H1 (cell line): ENCODE data around the gene FARS2.

Experiments used
- ASH2L ChIP-seq: fragments of 200-600, 300-600 bp; sonication (generic); IDR thresholded peaks from one replicate; pipeline ENCODE4 v1.7.1; 2017; ENCODE audit warnings: low read length
- EZH2 ChIP-seq: fragments of 200-600 bp; sonication (generic); IDR thresholded peaks from 2 replicates; pipeline ENCODE4 v1.7.1; 2012; ENCODE audit warnings: low read depth, mild to moderate bottlenecking, moderate library complexity, low read length, inconsistent platforms; ENCODE audit not compliant: severe bottlenecking
- HDAC2 ChIP-seq, 2 experiments: fragments of 300-600 bp in 1 of 2; sonication (generic) in 1 of 2; IDR thresholded peaks; 2 replicates each; pipeline ENCODE4 v1.6.1; 2011 to 2012; ENCODE audit warnings: low read depth in 2 of 2, low read length in 2 of 2, mild to moderate bottlenecking in 2 of 2, moderate library complexity in 2 of 2, borderline replicate concordance in 1 of 2, inconsistent platforms in 1 of 2
- KDM5A ChIP-seq: fragments of 200-600 bp; IDR thresholded peaks from 2 replicates; pipeline ENCODE4 v1.7.1; 2012; ENCODE audit warnings: mild to moderate bottlenecking, low read length, inconsistent platforms, mixed read lengths
- MAX ChIP-seq: IDR thresholded peaks from 2 replicates; pipeline ENCODE4 v1.6.1; 2012; ENCODE audit warnings: inconsistent platforms
- NRF1 ChIP-seq: IDR thresholded peaks from 2 replicates; pipeline ENCODE4 v1.6.1; 2011; ENCODE audit warnings: mild to moderate bottlenecking, low read depth, low read length, improper control_type of control experiment
- POLR2A ChIP-seq, 2 experiments: IDR thresholded peaks; 1 replicate in 1 of 2; 2 replicates in 1 of 2; pipeline ENCODE4 v1.6.1; 2011; ENCODE audit warnings: low read depth in 2 of 2, low read length in 2 of 2, mild to moderate bottlenecking in 2 of 2; ENCODE audit errors: control extremely low read depth in 1 of 2
- POLR2AphosphoS5 ChIP-seq: IDR thresholded peaks from 2 replicates; pipeline ENCODE4 v1.6.1; 2011; ENCODE audit warnings: low read depth, low read length
- RBBP5 ChIP-seq: IDR thresholded peaks from 2 replicates; pipeline ENCODE4 v1.7.1; 2012; ENCODE audit warnings: low read depth, mild to moderate bottlenecking, inconsistent platforms, low read length, moderate library complexity, borderline replicate concordance
- SIN3A ChIP-seq, 2 experiments: IDR thresholded peaks in 1 of 2; conservative IDR thresholded peaks in 1 of 2; 2 replicates each; pipeline ENCODE4 v1.6.1; 2011 to 2012; ENCODE audit warnings: low read length in 2 of 2, improper control_type of control experiment in 1 of 2, low read depth in 1 of 2, mild to moderate bottlenecking in 1 of 2
- SIX5 ChIP-seq: IDR thresholded peaks from 2 replicates; pipeline ENCODE4 v1.6.1; 2011; ENCODE audit warnings: mild to moderate bottlenecking, low read depth, low read length
- TF ChIP-seq, protein P1 (sequence below), 3 experiments: IDR thresholded peaks; 1 replicate in 2 of 3; 2 replicates in 1 of 3; pipeline versions ENCODE4 v1.5.1 to v1.6.1; 2011; ENCODE audit warnings: low read length in 3 of 3, mild to moderate bottlenecking in 3 of 3, inconsistent platforms in 2 of 3, low read depth in 1 of 3, moderate library complexity in 1 of 3; ENCODE audit not compliant: insufficient read depth in 1 of 3; ENCODE audit errors: control extremely low read depth in 1 of 3

DNA sequence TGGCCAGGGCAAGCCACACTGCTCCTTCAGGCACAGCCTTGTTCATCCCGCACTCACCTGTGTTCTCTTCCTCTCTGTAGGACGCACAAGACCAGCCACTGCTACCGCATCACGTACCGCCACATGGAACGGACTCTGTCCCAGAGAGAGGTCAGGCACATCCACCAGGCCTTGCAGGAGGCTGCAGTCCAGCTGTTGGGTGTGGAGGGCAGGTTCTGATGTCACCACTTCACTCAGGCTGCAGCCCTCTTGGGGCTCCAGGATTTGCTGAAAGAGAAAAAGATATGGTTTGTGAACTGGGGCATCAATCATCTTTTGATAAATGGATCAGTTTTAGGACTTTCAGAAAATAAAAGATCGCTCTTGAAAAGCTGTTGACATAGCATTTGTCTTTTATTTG lies 509.9 kb downstream of the FARS2 start:
- TF ChIP-seq, protein P1, sequence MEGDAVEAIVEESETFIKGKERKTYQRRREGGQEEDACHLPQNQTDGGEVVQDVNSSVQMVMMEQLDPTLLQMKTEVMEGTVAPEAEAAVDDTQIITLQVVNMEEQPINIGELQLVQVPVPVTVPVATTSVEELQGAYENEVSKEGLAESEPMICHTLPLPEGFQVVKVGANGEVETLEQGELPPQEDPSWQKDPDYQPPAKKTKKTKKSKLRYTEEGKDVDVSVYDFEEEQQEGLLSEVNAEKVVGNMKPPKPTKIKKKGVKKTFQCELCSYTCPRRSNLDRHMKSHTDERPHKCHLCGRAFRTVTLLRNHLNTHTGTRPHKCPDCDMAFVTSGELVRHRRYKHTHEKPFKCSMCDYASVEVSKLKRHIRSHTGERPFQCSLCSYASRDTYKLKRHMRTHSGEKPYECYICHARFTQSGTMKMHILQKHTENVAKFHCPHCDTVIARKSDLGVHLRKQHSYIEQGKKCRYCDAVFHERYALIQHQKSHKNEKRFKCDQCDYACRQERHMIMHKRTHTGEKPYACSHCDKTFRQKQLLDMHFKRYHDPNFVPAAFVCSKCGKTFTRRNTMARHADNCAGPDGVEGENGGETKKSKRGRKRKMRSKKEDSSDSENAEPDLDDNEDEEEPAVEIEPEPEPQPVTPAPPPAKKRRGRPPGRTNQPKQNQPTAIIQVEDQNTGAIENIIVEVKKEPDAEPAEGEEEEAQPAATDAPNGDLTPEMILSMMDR (IDR thresholded peaks at IDR 0.05; ENCODE audit: control extremely low read depth in 1 of 3, insufficient read depth in 1 of 3, low read depth in 1 of 3, low read length in 3 of 3) = no peak
- TF ChIP-seq POLR2AphosphoS5 (no peak), POLR2A (IDR thresholded peaks at IDR 0.05; ENCODE audit: control extremely low read depth in 1 of 2, low read depth in 2 of 2, low read length in 2 of 2) (no peak), EZH2 (no peak), ASH2L (no peak), RBBP5 (no peak), KDM5A (no peak), SIX5 (no peak), MAX (no peak), NRF1 (no peak), HDAC2 (IDR thresholded peaks at IDR 0.05; ENCODE audit: borderline replicate concordance in 1 of 2, low read depth in 2 of 2, low read length in 2 of 2) (no peak), SIN3A (conservative IDR thresholded peaks at IDR 0.05 in 1 of 2, IDR thresholded peaks at IDR 0.05 in 1 of 2; ENCODE audit: low read depth in 1 of 2, low read length in 2 of 2) (no peak)
